A549 (cell line): ENCODE results near the gene KRTAP10-10. TPM values are rescaled to one million over a fixed set of nuclear protein-coding genes. Genes with fewer than 3 reads are reported as not detected.

ENCODE experiments used
- ATAC-seq, 2 experiments: fragments of 200-7000 bp in 1 of 2; fragments of >200 bp in 1 of 2; cut with Nextera tagmentation in 1 of 2; cut with Tn5 transposase in 1 of 2; 3 replicates each; pipeline versions ENCODE4 v1.8.0 to v1.9.1; 2018 to 2020; ENCODE audit warnings: mild to moderate bottlenecking in 1 of 2, moderate library complexity in 1 of 2
- CTCF ChIA-PET: fragments of 300-600 bp; sonication (Branson Sonifier 250); formaldehyde crosslinking; extraction: SDS; loops from one replicate; lab custom pipeline; 2021; ENCODE audit warnings: antibody characterized with exemption, inconsistent platforms; lab: Yijun Ruan, JAX
- POLR2A ChIA-PET: fragments of 350-600 bp; formaldehyde crosslinking; extraction: SDS; loops from one replicate; lab custom pipeline; 2021; ENCODE audit warnings: antibody characterized with exemption, inconsistent platforms; lab: Yijun Ruan, JAX
- DNase-seq, 2 experiments: peaks; one replicate each; pipeline versions ENCODE4 v3.0.0 to v3.0.0-alpha.2; 2011 to 2016; ENCODE audit warnings: low read depth in 1 of 2, low spot score in 1 of 2
- FAIRE-seq: peaks from 2 replicates; lab custom pipeline; 2011; peaks lifted over from hg19 to GRCh38; lab: Jason Lieb, UNC
- H3K27ac ChIP-seq, 2 experiments: fragments of >200 bp; sonication (Bioruptor Twin); formaldehyde crosslinking; 3 replicates each; pipeline ENCODE4 v1.5.1; 2016 to 2017
- H3K4me1 ChIP-seq: fragments of >200 bp; sonication (Bioruptor Twin); formaldehyde crosslinking; 3 replicates; pipeline ENCODE4 v1.6.1; 2016
- H3K4me2 ChIP-seq: fragments of >200 bp; sonication (Bioruptor Twin); formaldehyde crosslinking; 3 replicates; pipeline ENCODE4 v1.6.1; 2016
- H3K4me3 ChIP-seq: fragments of >200 bp; sonication (Bioruptor Twin); formaldehyde crosslinking; 3 replicates; pipeline ENCODE4 v1.5.1; 2016
- H3K9me3 ChIP-seq: fragments of >200 bp; sonication (Bioruptor Twin); formaldehyde crosslinking; 3 replicates; pipeline ENCODE4 v1.6.1; 2016
- BCL3 ChIP-seq: fragments of >200 bp; sonication (Bioruptor Twin); formaldehyde crosslinking; IDR thresholded peaks from 3 replicates; pipeline ENCODE4 v1.6.1; 2016
- EHF ChIP-seq: fragments of 250-450 bp; sonication (Bioruptor Pico); IDR thresholded peaks from 2 replicates; pipeline ENCODE4 v1.5.0; 2020; ENCODE audit warnings: mild to moderate bottlenecking
- ESRRA ChIP-seq: fragments of 150-350 bp; IDR thresholded peaks from 2 replicates; pipeline ENCODE4 v1.6.1; 2014; ENCODE audit warnings: mild to moderate bottlenecking, low read length, borderline replicate concordance
- FOSB ChIP-seq: fragments of 250-450 bp; sonication (Bioruptor Pico); IDR thresholded peaks from 2 replicates; pipeline ENCODE4 v1.5.0; 2020; ENCODE audit warnings: mild to moderate bottlenecking, moderate library complexity
- FOXS1 ChIP-seq: fragments of 250-450 bp; sonication (Bioruptor Pico); IDR thresholded peaks from 2 replicates; pipeline ENCODE4 v1.5.0; 2020; ENCODE audit warnings: mild to moderate bottlenecking, moderate library complexity
- GATA3 ChIP-seq: IDR thresholded peaks from 2 replicates; pipeline ENCODE4 v1.6.1; 2012; ENCODE audit warnings: borderline replicate concordance
- HEYL ChIP-seq: fragments of 250-450 bp; sonication (Bioruptor Pico); IDR thresholded peaks from 2 replicates; pipeline ENCODE4 v1.8.0; 2021; ENCODE audit warnings: mild to moderate bottlenecking, moderate library complexity
- HMGXB4 ChIP-seq: fragments of 250-450 bp; sonication (Bioruptor Pico); IDR thresholded peaks from 2 replicates; pipeline ENCODE4 v1.5.0; 2021; ENCODE audit warnings: mild to moderate bottlenecking, moderate library complexity, borderline replicate concordance
- HOXA7 ChIP-seq: fragments of 250-450 bp; sonication (Bioruptor Pico); IDR thresholded peaks from 2 replicates; pipeline ENCODE4 v1.5.0; 2020; ENCODE audit warnings: mild to moderate bottlenecking, moderate library complexity
- JUNB ChIP-seq: fragments of >200 bp; sonication (Bioruptor Twin); formaldehyde crosslinking; IDR thresholded peaks from 2 replicates; pipeline ENCODE4 v1.6.1; 2016
- KDM5A ChIP-seq: fragments of 200-600 bp; sonication (generic); IDR thresholded peaks from 2 replicates; pipeline ENCODE4 v1.6.1; 2016; ENCODE audit warnings: antibody characterized with exemption, mild to moderate bottlenecking
- MAZ ChIP-seq: fragments of 150-350 bp; IDR thresholded peaks from 2 replicates; pipeline ENCODE4 v1.6.1; 2014; ENCODE audit warnings: antibody characterized with exemption, low read depth, low read length, borderline replicate concordance
- MYC ChIP-seq: IDR thresholded peaks from 2 replicates; pipeline ENCODE4 v1.6.1; 2012; ENCODE audit warnings: mild to moderate bottlenecking, inconsistent platforms, low read length, improper control_type of control experiment, borderline replicate concordance
- NFE2L2 ChIP-seq: fragments of 150-350 bp; conservative IDR thresholded peaks from 2 replicates; pipeline ENCODE4 v1.6.1; 2014; ENCODE audit warnings: low read length
- PHF8 ChIP-seq: fragments of 200-600 bp; sonication (generic); IDR thresholded peaks from 2 replicates; pipeline ENCODE4 v1.6.1; 2016; ENCODE audit warnings: low read depth, mild to moderate bottlenecking, antibody characterized with exemption, moderate library complexity, borderline replicate concordance
- POLR2A ChIP-seq: IDR thresholded peaks from 2 replicates; pipeline ENCODE4 v1.6.1; 2012; ENCODE audit warnings: mild to moderate bottlenecking, low read length
- RARB ChIP-seq: fragments of 250-450 bp; sonication (Bioruptor Pico); IDR thresholded peaks from 2 replicates; pipeline ENCODE4 v1.8.0; 2021; ENCODE audit warnings: mild to moderate bottlenecking, moderate library complexity
- RCOR1 ChIP-seq: fragments of 150-350 bp; IDR thresholded peaks from 2 replicates; pipeline ENCODE4 v1.6.1; 2014; ENCODE audit warnings: antibody characterized with exemption, low read length, low read depth
- SMC3 ChIP-seq: fragments of >200 bp; sonication (Bioruptor Twin); formaldehyde crosslinking; IDR thresholded peaks from 3 replicates; pipeline ENCODE4 v1.6.1; 2018; ENCODE audit warnings: inconsistent platforms
- SREBF2 ChIP-seq: fragments of 450-650 bp; IDR thresholded peaks from 2 replicates; pipeline ENCODE4 v1.6.1; 2014; ENCODE audit warnings: mild to moderate bottlenecking, moderate library complexity
- TFCP2L1 ChIP-seq: fragments of 250-450 bp; sonication (Bioruptor Pico); IDR thresholded peaks from 2 replicates; pipeline ENCODE4 v1.5.0; 2021; ENCODE audit warnings: mild to moderate bottlenecking
- TP53 ChIP-seq: fragments of 250-450 bp; sonication (Bioruptor Pico); IDR thresholded peaks from 2 replicates; pipeline ENCODE4 v1.5.0; 2021; ENCODE audit warnings: mild to moderate bottlenecking, moderate library complexity
- USF2 ChIP-seq: fragments of 450-650 bp; IDR thresholded peaks from 2 replicates; pipeline ENCODE4 v1.6.1; 2014; ENCODE audit warnings: antibody characterized with exemption
- ZNF302 ChIP-seq: fragments of 250-450 bp; sonication (Bioruptor Pico); IDR thresholded peaks from 2 replicates; pipeline ENCODE4 v1.9.0; 2021; ENCODE audit warnings: inconsistent platforms, mild to moderate bottlenecking, moderate library complexity
- ZSCAN20 ChIP-seq: fragments of 250-450 bp; sonication (Bioruptor Pico); IDR thresholded peaks from 2 replicates; pipeline ENCODE4 v1.8.0; 2022; ENCODE audit warnings: mild to moderate bottlenecking, moderate library complexity
- WGBS: methylation state at CpG from one replicate; pipeline ENCODE4 v1.1.6; 2017; ENCODE audit errors: missing lambda C conversion rate; 5-methylcytosine and 5-hydroxymethylcytosine counted together
- polyA plus RNA-seq, 4 experiments: library from polyadenylated mRNA; depleted of rRNA in 3 of 4; stranded (reverse); fragments of >200 nt; fragmentation: RNase III in 1 of 4; extraction: RNeasy Plus Mini Kit Qiagen cat#74134 plus additional on column Dnase treatment in 1 of 4; gene quantifications; 2 replicates in 3 of 4; 3 replicates in 1 of 4; pipeline ENCODE4 v1.2.3, GENCODE V29; 2011 to 2017

KRTAP10-10 gene
- polyA plus RNA-seq, 2 of the 4 experiments (the other 2 are of a cell fraction), result not detected

GRCh38 chr21:44595524-44595923 lies 41.6 kb upstream of the KRTAP10-10 start (continued):
- TF ChIP-seq USF2, result no peak
- no peak for TF ChIP-seq PHF8

- DNase-seq (no peak), ATAC-seq (peak; percentile 19 to 37; a peak in 2 of 6 replicates), FAIRE-seq (no peak)
- H3K9me3 ChIP-seq, result no peaks in the 10 kb centered on the region
- no peak overlapping the region for H3K4me3 ChIP-seq
- H3K4me2 ChIP-seq, result no peak overlapping the region
- H3K27ac ChIP-seq, result no peak overlapping the region
- H3K4me1 ChIP-seq, result no peaks in the 10 kb centered on the region
- TF ChIP-seq KDM5A, result no peak
- no peak for TF ChIP-seq MAZ
- TF ChIP-seq SMC3, result no peak
- no peak for TF ChIP-seq RCOR1
- no peak for TF ChIP-seq TP53 (CRISPR knock-in tag)
- TF ChIP-seq ZSCAN20 (CRISPR knock-in tag), result no peak
- TF ChIP-seq BCL3, result no peak
- TF ChIP-seq HOXA7, result no peak
- TF ChIP-seq FOSB, result no peak
- no peak for TF ChIP-seq PHF8
- no peak for TF ChIP-seq TFCP2L1 (CRISPR knock-in tag)
- no peak for TF ChIP-seq RARB (CRISPR knock-in tag)
- no peak for TF ChIP-seq NFE2L2
- TF ChIP-seq MYC, result no peak
- TF ChIP-seq EHF, result no peak
- no peak for TF ChIP-seq HMGXB4 (CRISPR knock-in tag)
- TF ChIP-seq ZNF302 (CRISPR knock-in tag), result no peak
- CTCF ChIA-PET, result no interaction called here
- WGBS, result 68% methylated on average over 5 of the region's 9 CpGs
- POLR2A ChIA-PET, result no interaction called here
Measured at GRCh38 chr21:44596068-44596725, 41.0 kb upstream of the KRTAP10-10 start.

GRCh38 chr21:44598061-44598460 lies 39.1 kb upstream of the KRTAP10-10 start:
- TF ChIP-seq POLR2A, result no peak
- TF ChIP-seq GATA3, result no peak
- TF ChIP-seq USF2, result no peak
- TF ChIP-seq FOXS1 (CRISPR knock-in tag), result no peak
- no peak for TF ChIP-seq RCOR1
- no peak for TF ChIP-seq HEYL (CRISPR knock-in tag)
- no peak for TF ChIP-seq ESRRA
- TF ChIP-seq ZNF302 (CRISPR knock-in tag), result no peak
- no peak for TF ChIP-seq JUNB
- no peak for TF ChIP-seq SREBF2
- DNase-seq, result no peak
- Histone ChIP-seq H3K9me3 (no peaks in the 10 kb centered on the region), H3K4me3 (no peak overlapping the region), H3K4me1 (no peaks in the 10 kb centered on the region), H3K27ac (no peak overlapping the region), H3K4me2 (no peak overlapping the region)
- no peak for ATAC-seq
- ChIA-PET CTCF (no interaction called here), POLR2A (no interaction called here)
- FAIRE-seq, result no peak
- 77% methylated on average over 11 of the region's 11 CpGs for WGBS
